Testis (tissue), 3 donors: ENCODE data around the gene SUMO2. TPM values are rescaled to one million over a fixed set of nuclear protein-coding genes. Genes with fewer than 3 reads are reported as not detected.
"Not testable (repeated sequence)": the region's sequence is repeated elsewhere in the genome, so short reads cannot be mapped to it uniquely, and the experiment has no call there.

Source experiments
- DNase-seq: peaks from one replicate; pipeline ENCODE4 v3.0.0-alpha.2; 2019
- H3K27ac ChIP-seq, 2 donors: fragments of 200-600 bp; sonication (generic); one replicate each; pipeline ENCODE4 v1.5.1; 2019
- H3K27me3 ChIP-seq: fragments of 200-600 bp; sonication (generic); one replicate; pipeline ENCODE4 v1.5.1; 2019
- H3K36me3 ChIP-seq: fragments of 200-600 bp; sonication (generic); one replicate; pipeline ENCODE4 v1.5.1; 2017; ENCODE audit warnings: low read depth; ENCODE audit errors: missing control alignments
- H3K4me1 ChIP-seq: fragments of 200-600 bp; sonication (generic); one replicate; pipeline ENCODE4 v1.5.1; 2019
- H3K4me3 ChIP-seq, 2 donors: fragments of 200-600 bp; sonication (generic); one replicate each; pipeline ENCODE4 v1.5.1; 2017 to 2019
- H3K9me3 ChIP-seq: fragments of 200-600 bp; sonication (generic); one replicate; pipeline ENCODE4 v1.5.1; 2017
- POLR2A ChIP-seq: fragments of 450-650 bp; IDR thresholded peaks from one replicate; pipeline ENCODE4 v1.6.1; 2017; ENCODE audit warnings: antibody characterized with exemption, mild to moderate bottlenecking, moderate library complexity
- WGBS, 2 donors: methylation state at CpG; one replicate each; pipeline ENCODE4 v1.1.5; 2018; 5-methylcytosine and 5-hydroxymethylcytosine counted together
- intact Hi-C: fragments of 100-400 bp; cut with DNase I; formaldehyde crosslinking; loops from one replicate; pipeline ENCODE4 v1.15.1; 2023; ENCODE audit warnings: low total_unique reads
- polyA plus RNA-seq: library from polyadenylated mRNA; stranded (reverse); fragments of 350-450 nt; fragmentation: Illumina TruSeq; extraction: RNeasy Lipid Tissue Mini Kit (QIAGEN cat#74804); gene quantifications from one replicate; pipeline ENCODE4 v1.2.3, GENCODE V29; 2014; ENCODE audit warnings: low read depth, low replicate concordance; ENCODE audit not compliant: insufficient read depth
- total RNA-seq, 2 donors: library from RNA; depleted of rRNA; stranded (reverse); fragments of >200 nt; gene quantifications; one replicate each; pipeline ENCODE4 v1.2.3, GENCODE V29; 2016
- TF ChIP-seq, protein P1 (sequence below), 3 experiments: fragments of 450-650 bp in 2 of 3; fragments of 200-600 bp in 1 of 3; sonication (generic) in 1 of 3; IDR thresholded peaks; one replicate each; pipeline ENCODE4 v1.5.1; 2016 to 2019; ENCODE audit warnings: antibody characterized with exemption in 3 of 3, mild to moderate bottlenecking in 2 of 3, moderate library complexity in 1 of 3

The SUMO2 gene
- total and polyA plus RNA-seq, 3 donors from 2014 or later = 92.3 to 484 (median 102) TPM

- H3K9me3 ChIP-seq = no peaks in the 10 kb centered on the region
- no peak for TF ChIP-seq POLR2A
- TF ChIP-seq, protein P1, sequence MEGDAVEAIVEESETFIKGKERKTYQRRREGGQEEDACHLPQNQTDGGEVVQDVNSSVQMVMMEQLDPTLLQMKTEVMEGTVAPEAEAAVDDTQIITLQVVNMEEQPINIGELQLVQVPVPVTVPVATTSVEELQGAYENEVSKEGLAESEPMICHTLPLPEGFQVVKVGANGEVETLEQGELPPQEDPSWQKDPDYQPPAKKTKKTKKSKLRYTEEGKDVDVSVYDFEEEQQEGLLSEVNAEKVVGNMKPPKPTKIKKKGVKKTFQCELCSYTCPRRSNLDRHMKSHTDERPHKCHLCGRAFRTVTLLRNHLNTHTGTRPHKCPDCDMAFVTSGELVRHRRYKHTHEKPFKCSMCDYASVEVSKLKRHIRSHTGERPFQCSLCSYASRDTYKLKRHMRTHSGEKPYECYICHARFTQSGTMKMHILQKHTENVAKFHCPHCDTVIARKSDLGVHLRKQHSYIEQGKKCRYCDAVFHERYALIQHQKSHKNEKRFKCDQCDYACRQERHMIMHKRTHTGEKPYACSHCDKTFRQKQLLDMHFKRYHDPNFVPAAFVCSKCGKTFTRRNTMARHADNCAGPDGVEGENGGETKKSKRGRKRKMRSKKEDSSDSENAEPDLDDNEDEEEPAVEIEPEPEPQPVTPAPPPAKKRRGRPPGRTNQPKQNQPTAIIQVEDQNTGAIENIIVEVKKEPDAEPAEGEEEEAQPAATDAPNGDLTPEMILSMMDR (IDR thresholded peaks at IDR 0.05) = no peak
- H3K4me3 ChIP-seq = no peak overlapping the region
- H3K4me1 ChIP-seq = peaks cover 9% of the 10 kb centered on the region
- no peak for DNase-seq
- H3K27me3 ChIP-seq = no peaks in the 10 kb centered on the region
- H3K36me3 ChIP-seq = no peaks in the 10 kb centered on the region
- intact Hi-C loops = no loop called here
- H3K27ac ChIP-seq = no peak overlapping the region
- WGBS, 2 donors = 81 to 89% methylated on average over 7 to 25 of the region's 33 CpGs
Observed at GRCh38 chr17:75128694-75129505, 53.9 kb downstream of the SUMO2 start.

GRCh38 chr17:75127936-75128335, 54.8 kb downstream of the SUMO2 start:
- H3K4me3 ChIP-seq, DNase-seq, H3K27ac ChIP-seq, H3K27me3 ChIP-seq, H3K36me3 ChIP-seq, intact Hi-C loops, H3K4me1 ChIP-seq, H3K9me3 ChIP-seq: not testable (repeated sequence)
- 90 to 93% methylated on average over 5 of the region's 5 CpGs for WGBS, 2 donors

DNA sequence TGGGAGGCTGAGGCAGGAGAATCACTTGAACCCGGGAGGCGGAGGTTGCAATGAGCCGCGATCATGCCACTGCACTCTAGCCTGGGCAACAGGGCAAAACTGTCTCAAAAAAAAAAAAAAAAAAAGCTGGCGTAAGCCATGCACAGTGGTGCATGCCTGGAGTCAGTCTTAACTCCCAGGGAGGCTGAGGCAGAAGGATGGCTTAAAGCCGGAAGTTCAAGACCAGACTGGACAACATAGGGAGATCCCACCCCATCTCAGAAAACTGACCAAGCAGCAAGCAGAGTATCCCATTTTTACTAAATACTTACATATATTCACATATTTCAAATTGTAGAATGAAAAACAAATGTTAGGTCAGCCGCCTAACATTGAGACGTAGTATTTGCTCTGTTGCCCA, 55.8 kb downstream of the SUMO2 start:
- TF ChIP-seq POLR2A = no peak
- TF ChIP-seq, protein P1 (IDR thresholded peaks at IDR 0.05) = no peak
- WGBS, 2 donors = 85 to 98% methylated on average over 8 of the region's 8 CpGs
- Histone ChIP-seq H3K4me3 (no peak overlapping the region), H3K36me3 (no peaks in the 10 kb centered on the region), H3K27me3 (no peaks in the 10 kb centered on the region), H3K9me3 (no peaks in the 10 kb centered on the region), H3K4me1 (peaks cover 2% of the 10 kb centered on the region), H3K27ac (no peak overlapping the region)
- intact Hi-C loops = no loop called here
- DNase-seq = no peak

DNA sequence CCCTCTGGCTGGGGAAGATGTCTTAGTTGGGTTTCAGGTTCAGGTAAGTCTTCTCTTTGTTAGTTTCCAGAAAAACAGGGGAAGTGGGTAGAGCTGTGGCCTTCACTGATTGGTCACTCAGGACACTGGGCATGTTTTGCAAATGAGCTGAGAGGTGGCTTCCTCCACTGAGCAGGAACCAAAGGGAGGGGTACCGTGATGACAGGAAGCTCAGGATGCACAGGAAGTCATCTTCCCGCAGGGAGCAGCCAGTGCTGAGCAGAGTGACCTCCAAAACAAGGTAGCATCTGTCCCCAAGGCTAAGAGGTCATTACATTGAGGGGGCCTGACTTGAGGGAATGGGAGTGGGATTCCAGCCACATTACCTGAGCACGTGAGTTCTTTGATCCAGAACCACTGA, 56.8 kb downstream of the SUMO2 start:
- H3K9me3 ChIP-seq = no peaks in the 10 kb centered on the region
- no peak for DNase-seq
- H3K4me1 ChIP-seq = no peaks in the 10 kb centered on the region
- intact Hi-C loops = no loop called here
- 60 to 65% methylated on average over 3 of the region's 3 CpGs for WGBS, 2 donors
- H3K36me3 ChIP-seq = no peaks in the 10 kb centered on the region
- H3K4me3 ChIP-seq = no peak overlapping the region
- TF ChIP-seq POLR2A = no peak
- TF ChIP-seq, protein P1 (IDR thresholded peaks at IDR 0.05) = no peak
- H3K27me3 ChIP-seq = no peaks in the 10 kb centered on the region
- H3K27ac ChIP-seq = no peak overlapping the region

- 96 to 100% methylated on average over 4 of the region's 4 CpGs for WGBS, 2 donors
Observed at GRCh38 chr17:75124819-75125162, 58.0 kb downstream of the SUMO2 start.

More at GRCh38 chr17:75124819-75125162, 58.0 kb downstream of the SUMO2 start:
- Histone ChIP-seq H3K4me3 (no peak overlapping the region), H3K27me3 (no peaks in the 10 kb centered on the region), H3K27ac (no peak overlapping the region), H3K9me3 (no peaks in the 10 kb centered on the region), H3K36me3 (no peaks in the 10 kb centered on the region), H3K4me1 (no peaks in the 10 kb centered on the region)
- intact Hi-C loops = no loop called here
- DNase-seq = no peak
- no peak for TF ChIP-seq POLR2A
- TF ChIP-seq, protein P1 (IDR thresholded peaks at IDR 0.05) = no peak
